ENCODE data around the gene PAQR8. TPM values are rescaled to one million over a fixed set of nuclear protein-coding genes. Genes with fewer than 3 reads are reported as not detected.

The PAQR8 gene
- polyA plus RNA-seq, 1 donor from 2014 or later = 1.8 TPM

- H3K9me3 ChIP-seq (ENCODE audit: low read length) = no peaks in the 10 kb centered on the region
- no peaks in the 10 kb centered on the region for H3F3A ChIP-seq (ENCODE audit: insufficient read depth, low read length, poor library complexity, severe bottlenecking)
- H3K27me3 ChIP-seq (ENCODE audit: insufficient read depth, low read depth, low read length) = no peaks in the 10 kb centered on the region
- no peaks in the 10 kb centered on the region for H3K36me3 ChIP-seq (ENCODE audit: insufficient read depth, low read length)
- no peak overlapping the region for H3K4me3 ChIP-seq (ENCODE audit: low read length)
- no peak overlapping the region for H3K9ac ChIP-seq (ENCODE audit: low read length)
- no peak overlapping the region for H2AFZ ChIP-seq (ENCODE audit: low read depth, low read length)
- no peaks in the 10 kb centered on the region for H4K20me1 ChIP-seq (ENCODE audit: insufficient read depth)
- no peak overlapping the region for H3K4me2 ChIP-seq (ENCODE audit: low read length)
- no peaks in the 10 kb centered on the region for H3K79me2 ChIP-seq (replicated peaks; ENCODE audit: insufficient read depth, low read length)
- TF ChIP-seq TAF1 (IDR thresholded peaks at IDR 0.05; ENCODE audit: low read depth) = no peak
- no peak for TF ChIP-seq EP300 (conservative IDR thresholded peaks at IDR 0.05; ENCODE audit: poor library complexity, severe bottlenecking)
- no peak for TF ChIP-seq MXI1 (conservative IDR thresholded peaks at IDR 0.05; ENCODE audit: poor library complexity, severe bottlenecking)
- TF ChIP-seq CTCF (IDR thresholded peaks at IDR 0.05; ENCODE audit: poor library complexity, severe bottlenecking) = no peak
- no peak for TF ChIP-seq POLR2AphosphoS5 (IDR thresholded peaks at IDR 0.05)
- no peak for TF ChIP-seq SMC3 (conservative IDR thresholded peaks at IDR 0.05; ENCODE audit: poor library complexity)
- no peak for TF ChIP-seq REST (IDR thresholded peaks at IDR 0.05; ENCODE audit: borderline replicate concordance)
- TF ChIP-seq RAD21 (conservative IDR thresholded peaks at IDR 0.05) = no peak
- TF ChIP-seq EZH2 (IDR thresholded peaks at IDR 0.05; ENCODE audit: borderline replicate concordance, insufficient read depth, low read length, poor library complexity, severe bottlenecking) = no peak
- no peak overlapping the region for H3K27ac ChIP-seq (ENCODE audit: low read length)
- no peaks in the 10 kb centered on the region for H3K9me2 ChIP-seq (ENCODE audit: insufficient read depth, low read length)
Observed at GRCh38 chr6:52346503-52346902, 15.4 kb upstream of the PAQR8 start.

- H3K4me3 ChIP-seq (ENCODE audit: low read length) = no peak overlapping the region
- H3K4me2 ChIP-seq (ENCODE audit: low read length) = no peak overlapping the region
- H3K9me3 ChIP-seq (ENCODE audit: low read length) = no peaks in the 10 kb centered on the region
- no peaks in the 10 kb centered on the region for H3K27me3 ChIP-seq (ENCODE audit: insufficient read depth, low read depth, low read length)
- H3K9ac ChIP-seq (ENCODE audit: low read length) = no peak overlapping the region
- H2AFZ ChIP-seq (ENCODE audit: low read depth, low read length) = no peak overlapping the region
- no peaks in the 10 kb centered on the region for H3K79me2 ChIP-seq (replicated peaks; ENCODE audit: insufficient read depth, low read length)
- H4K20me1 ChIP-seq (ENCODE audit: insufficient read depth) = no peaks in the 10 kb centered on the region
- no peaks in the 10 kb centered on the region for H3F3A ChIP-seq (ENCODE audit: insufficient read depth, low read length, poor library complexity, severe bottlenecking)
- H3K27ac ChIP-seq (ENCODE audit: low read length) = no peak overlapping the region
- no peak for TF ChIP-seq EP300 (conservative IDR thresholded peaks at IDR 0.05; ENCODE audit: poor library complexity, severe bottlenecking)
- TF ChIP-seq RAD21 (conservative IDR thresholded peaks at IDR 0.05) = no peak
- no peak for TF ChIP-seq TAF1 (IDR thresholded peaks at IDR 0.05; ENCODE audit: low read depth)
- TF ChIP-seq POLR2AphosphoS5 (IDR thresholded peaks at IDR 0.05) = no peak
- TF ChIP-seq SMC3 (conservative IDR thresholded peaks at IDR 0.05; ENCODE audit: poor library complexity) = no peak
- no peak for TF ChIP-seq MXI1 (conservative IDR thresholded peaks at IDR 0.05; ENCODE audit: poor library complexity, severe bottlenecking)
- TF ChIP-seq REST (IDR thresholded peaks at IDR 0.05; ENCODE audit: borderline replicate concordance) = no peak
- TF ChIP-seq EZH2 (IDR thresholded peaks at IDR 0.05; ENCODE audit: borderline replicate concordance, insufficient read depth, low read length, poor library complexity, severe bottlenecking) = no peak
- no peak for TF ChIP-seq CTCF (IDR thresholded peaks at IDR 0.05; ENCODE audit: poor library complexity, severe bottlenecking)
- H3K9me2 ChIP-seq (ENCODE audit: insufficient read depth, low read length) = no peaks in the 10 kb centered on the region
- no peaks in the 10 kb centered on the region for H3K36me3 ChIP-seq (ENCODE audit: insufficient read depth, low read length)
Observed at GRCh38 chr6:52347818-52348217, 14.1 kb upstream of the PAQR8 start.
